Measurements from ENCODE around the gene ADGRB2.

ADGRB2 gene

DNA sequence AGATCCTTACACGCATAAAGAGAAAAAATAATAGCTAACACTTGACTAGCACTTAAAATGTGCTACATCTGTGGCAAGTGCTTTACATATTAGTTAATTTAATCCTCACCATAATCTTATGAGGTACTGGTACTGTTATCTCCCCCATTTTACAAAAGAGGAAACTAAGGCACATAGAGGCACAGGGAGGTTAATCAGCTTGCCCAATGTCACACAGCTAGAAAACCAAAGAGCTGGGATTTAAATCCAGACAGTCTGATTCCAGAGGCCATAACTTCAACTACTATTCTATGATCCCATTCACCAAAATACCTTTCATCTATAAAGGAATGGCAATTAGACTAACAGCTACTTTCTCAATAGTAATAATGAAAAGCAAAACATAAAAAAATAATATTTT, 40.0 kb upstream of the ADGRB2 start:
- H3K27me3 ChIP-seq (ENCODE audit: insufficient read depth, low read length, poor library complexity): no peaks in the 10 kb centered on the region
- DNase-seq (no peak), ATAC-seq (ENCODE audit: insufficient read depth, low read depth) (no peak)
- no peak overlapping the region for H3K4me3 ChIP-seq (ENCODE audit: low read depth in 1 of 2, low read length in 2 of 2)
- H2AFZ ChIP-seq (ENCODE audit: low read depth, low read length): no peak overlapping the region
- no peak for TF ChIP-seq EZH2 (IDR thresholded peaks at IDR 0.05; ENCODE audit: borderline replicate concordance, low read depth, low read length, severe bottlenecking)
- peaks cover 12% of the 10 kb centered on the region; the same call in 1 of the 2 replicates for H3K4me1 ChIP-seq (ENCODE audit: insufficient read depth, low read length)
- no peaks in the 10 kb centered on the region for H3K9me3 ChIP-seq (ENCODE audit: insufficient read depth, low read length, severe bottlenecking)
- H3K79me2 ChIP-seq (ENCODE audit: insufficient read depth, low read length): no peaks in the 10 kb centered on the region
- H3K4me2 ChIP-seq (ENCODE audit: insufficient read depth, low read length): no peak overlapping the region
- no peak overlapping the region for H3K9ac ChIP-seq (ENCODE audit: low read depth, low read length)
- H4K20me1 ChIP-seq (ENCODE audit: insufficient read depth, low read length): no peaks in the 10 kb centered on the region
- H3K27ac ChIP-seq (ENCODE audit: low read length): no peak overlapping the region
- H3K36me3 ChIP-seq (ENCODE audit: insufficient read depth, low read length): no peaks in the 10 kb centered on the region

DNA sequence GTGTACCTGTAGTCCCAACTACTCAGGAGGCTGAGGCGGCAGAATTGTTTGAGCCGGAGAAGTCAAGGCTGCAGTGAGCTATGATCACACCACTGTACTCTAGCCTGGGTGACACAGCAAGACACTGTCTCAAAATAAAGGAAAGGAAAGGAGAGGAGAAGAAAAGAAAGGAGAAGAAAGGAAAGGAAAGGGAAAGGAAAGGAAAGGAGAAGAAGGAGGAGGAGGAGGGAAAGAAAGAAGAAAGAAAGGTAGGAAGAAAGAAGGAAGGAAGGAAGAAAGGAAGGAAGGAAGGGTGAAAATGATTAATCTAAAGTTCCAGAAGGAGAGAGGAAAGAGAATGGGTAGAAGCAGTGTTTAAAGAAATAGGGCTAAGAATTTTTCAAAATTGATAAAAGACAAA, 39.5 kb upstream of the ADGRB2 start:
- no peak for DNase-seq
- Histone ChIP-seq H3K36me3 (ENCODE audit: insufficient read depth, low read length) (no peaks in the 10 kb centered on the region), H3K27me3 (ENCODE audit: insufficient read depth, low read length, poor library complexity) (no peaks in the 10 kb centered on the region), H4K20me1 (ENCODE audit: insufficient read depth, low read length) (no peaks in the 10 kb centered on the region), H3K4me3 (ENCODE audit: low read depth in 1 of 2, low read length in 2 of 2) (no peak overlapping the region), H3K9ac (ENCODE audit: low read depth, low read length) (no peak overlapping the region), H3K79me2 (ENCODE audit: insufficient read depth, low read length) (no peaks in the 10 kb centered on the region), H2AFZ (ENCODE audit: low read depth, low read length) (no peak overlapping the region), H3K4me1 (ENCODE audit: insufficient read depth, low read length) (peaks cover 12% of the 10 kb centered on the region; the same call in 1 of the 2 replicates), H3K9me3 (ENCODE audit: insufficient read depth, low read length, severe bottlenecking) (no peaks in the 10 kb centered on the region), H3K4me2 (ENCODE audit: insufficient read depth, low read length) (no peak overlapping the region), H3K27ac (ENCODE audit: low read length) (no peak overlapping the region)
- TF ChIP-seq, protein P1, sequence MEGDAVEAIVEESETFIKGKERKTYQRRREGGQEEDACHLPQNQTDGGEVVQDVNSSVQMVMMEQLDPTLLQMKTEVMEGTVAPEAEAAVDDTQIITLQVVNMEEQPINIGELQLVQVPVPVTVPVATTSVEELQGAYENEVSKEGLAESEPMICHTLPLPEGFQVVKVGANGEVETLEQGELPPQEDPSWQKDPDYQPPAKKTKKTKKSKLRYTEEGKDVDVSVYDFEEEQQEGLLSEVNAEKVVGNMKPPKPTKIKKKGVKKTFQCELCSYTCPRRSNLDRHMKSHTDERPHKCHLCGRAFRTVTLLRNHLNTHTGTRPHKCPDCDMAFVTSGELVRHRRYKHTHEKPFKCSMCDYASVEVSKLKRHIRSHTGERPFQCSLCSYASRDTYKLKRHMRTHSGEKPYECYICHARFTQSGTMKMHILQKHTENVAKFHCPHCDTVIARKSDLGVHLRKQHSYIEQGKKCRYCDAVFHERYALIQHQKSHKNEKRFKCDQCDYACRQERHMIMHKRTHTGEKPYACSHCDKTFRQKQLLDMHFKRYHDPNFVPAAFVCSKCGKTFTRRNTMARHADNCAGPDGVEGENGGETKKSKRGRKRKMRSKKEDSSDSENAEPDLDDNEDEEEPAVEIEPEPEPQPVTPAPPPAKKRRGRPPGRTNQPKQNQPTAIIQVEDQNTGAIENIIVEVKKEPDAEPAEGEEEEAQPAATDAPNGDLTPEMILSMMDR (IDR thresholded peaks at IDR 0.05; ENCODE audit: borderline replicate concordance, extremely low read depth, low read length, poor library complexity, severe bottlenecking): no peak
- no peak for TF ChIP-seq EZH2 (IDR thresholded peaks at IDR 0.05; ENCODE audit: borderline replicate concordance, low read depth, low read length, severe bottlenecking)
- no peak for ATAC-seq (ENCODE audit: insufficient read depth, low read depth)

DNA sequence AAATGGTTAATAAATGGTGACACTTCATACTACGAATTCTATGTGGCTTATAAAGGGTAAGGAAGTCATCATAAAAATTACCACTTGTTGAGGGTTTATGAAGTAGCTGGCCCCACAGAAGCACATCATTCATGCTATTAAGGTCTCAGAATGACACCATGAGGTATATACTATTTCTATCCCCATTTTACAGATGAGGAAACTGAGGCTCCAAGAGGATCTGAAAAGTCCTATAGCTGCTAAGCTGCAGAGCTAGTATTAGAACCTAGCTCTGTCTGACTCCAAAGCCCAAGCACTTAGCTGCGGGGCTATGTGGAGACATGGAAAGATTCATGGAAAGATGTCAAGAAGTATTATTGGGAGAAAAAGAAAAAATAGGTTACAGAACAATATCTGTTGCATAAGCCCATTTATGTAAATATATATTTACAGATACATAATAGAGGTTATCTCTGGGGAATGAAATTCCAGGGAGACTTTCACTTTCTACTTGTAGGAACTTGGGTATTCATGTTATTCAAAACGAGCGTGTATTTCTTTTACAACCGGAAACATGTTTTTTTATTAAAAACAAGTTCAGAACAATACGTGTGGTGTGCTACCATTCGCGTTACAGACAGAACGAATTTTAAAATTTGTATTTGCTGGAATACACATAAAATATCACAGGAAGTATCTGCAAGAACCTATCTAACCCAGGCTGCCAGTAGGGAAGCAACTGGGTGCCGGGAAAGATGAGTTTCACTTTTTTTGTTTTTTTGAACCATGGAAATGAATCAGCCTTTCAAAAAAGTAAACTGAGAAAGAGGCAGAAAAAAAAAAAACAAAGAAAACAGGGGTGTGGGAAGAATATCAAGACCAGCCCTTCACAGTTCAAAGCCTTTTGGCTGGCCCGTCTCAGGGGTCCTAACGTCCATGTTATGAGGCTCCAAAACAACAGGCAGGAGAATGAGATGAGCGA, 38.3 kb upstream of the ADGRB2 start:
- DNase-seq: no peak

More for the DNA sequence above, 38.3 kb upstream of the ADGRB2 start:
- ATAC-seq (ENCODE audit: insufficient read depth, low read depth): peak; percentile 45; the same call in 1 of the 3 replicates
- Histone ChIP-seq H3K79me2 (ENCODE audit: insufficient read depth, low read length) (no peaks in the 10 kb centered on the region), H2AFZ (ENCODE audit: low read depth, low read length) (peak overlapping the region; percentile 16; the same call in 1 of the 2 replicates), H3K27ac (ENCODE audit: low read length) (no peak overlapping the region), H3K9ac (ENCODE audit: low read depth, low read length) (no peak overlapping the region), H3K4me2 (ENCODE audit: insufficient read depth, low read length) (peak overlapping the region; percentile 20; the same call in 1 of the 2 replicates), H4K20me1 (ENCODE audit: insufficient read depth, low read length) (no peaks in the 10 kb centered on the region), H3K9me3 (ENCODE audit: insufficient read depth, low read length, severe bottlenecking) (no peaks in the 10 kb centered on the region), H3K4me1 (ENCODE audit: insufficient read depth, low read length) (peaks cover 12% of the 10 kb centered on the region; the same call in 1 of the 2 replicates), H3K4me3 (ENCODE audit: low read depth in 1 of 2, low read length in 2 of 2) (no peak overlapping the region), H3K27me3 (ENCODE audit: insufficient read depth, low read length, poor library complexity) (no peaks in the 10 kb centered on the region), H3K36me3 (ENCODE audit: insufficient read depth, low read length) (no peaks in the 10 kb centered on the region)
- TF ChIP-seq, protein P1 (IDR thresholded peaks at IDR 0.05; ENCODE audit: borderline replicate concordance, extremely low read depth, low read length, poor library complexity, severe bottlenecking): no peak
- no peak for TF ChIP-seq EZH2 (IDR thresholded peaks at IDR 0.05; ENCODE audit: borderline replicate concordance, low read depth, low read length, severe bottlenecking)

All from DND-41 (cell line).